Stimulated activated CD4-positive, alpha-beta T cell treated with anti-CD3 and anti-CD28 coated beads, Interleukin-4, amount 100 ng/mL, for 48 hours (primary cell): ENCODE results near the gene MFSD11.
"Not testable (repeated sequence)": the region's sequence is repeated elsewhere in the genome, so short reads cannot be mapped to it uniquely, and the experiment has no call there.

Source experiments
- DNase-seq, 2 donors: peaks; one replicate each; pipeline ENCODE4 v3.0.0-alpha.2; 2020; ENCODE audit warnings: low read depth in 2 of 2

The MFSD11 gene

GRCh38 chr17:76709077-76709950, 28.6 kb upstream of the MFSD11 start:
- no peak for DNase-seq

- not testable (repeated sequence) for DNase-seq
Measured at GRCh38 chr17:76709951-76710862, 27.7 kb upstream of the MFSD11 start.

- DNase-seq, result no peak
Measured at GRCh38 chr17:76710863-76711611, 26.9 kb upstream of the MFSD11 start, which contains the start of gene MXRA7. MXRA7 (minus strand) TSS chr17:76710965; CDS start chr17:76710946, 19 bp downstream.

- not testable (repeated sequence) for DNase-seq
Measured at GRCh38 chr17:76712321-76712720, 25.6 kb upstream of the MFSD11 start.

DNA sequence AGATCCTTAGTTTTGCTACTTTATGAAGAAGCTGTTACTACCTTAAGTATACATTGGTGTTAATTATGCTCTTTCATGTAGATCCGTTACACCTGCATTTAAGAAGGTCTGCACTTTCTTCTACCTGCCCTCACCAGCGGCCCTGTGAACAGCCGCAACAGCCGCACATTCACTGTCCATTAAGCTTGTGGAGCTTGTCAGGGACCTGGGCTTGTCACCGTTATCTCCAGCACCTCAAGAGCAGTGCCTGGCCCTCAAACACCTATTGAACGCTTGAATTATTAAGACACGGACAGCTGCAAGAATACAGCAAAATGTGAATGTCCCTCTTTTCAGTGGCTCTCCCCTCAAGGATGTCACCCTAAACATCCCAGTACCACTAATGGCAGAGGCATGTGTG, 24.2 kb upstream of the MFSD11 start:
- no peak for DNase-seq

DNA sequence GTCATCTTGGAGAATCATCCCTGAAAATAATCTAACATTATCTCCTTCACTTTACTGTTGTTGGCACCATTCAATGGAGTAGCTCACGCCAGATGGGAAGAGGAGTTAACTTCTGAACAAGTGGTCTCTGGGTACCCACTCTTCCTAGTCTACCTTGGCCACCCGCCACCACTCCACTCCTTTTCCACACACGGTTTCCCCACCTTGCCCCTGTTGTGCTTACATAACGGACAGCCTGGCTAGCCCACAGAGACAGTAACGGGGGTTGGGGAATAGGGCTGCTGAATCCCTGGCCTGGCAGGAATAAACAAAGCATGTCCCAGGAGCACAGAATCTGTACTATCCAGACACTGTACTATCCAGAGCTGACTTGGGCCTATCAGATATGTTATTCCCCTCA, 23.6 kb upstream of the MFSD11 start:
- no peak for DNase-seq

DNA sequence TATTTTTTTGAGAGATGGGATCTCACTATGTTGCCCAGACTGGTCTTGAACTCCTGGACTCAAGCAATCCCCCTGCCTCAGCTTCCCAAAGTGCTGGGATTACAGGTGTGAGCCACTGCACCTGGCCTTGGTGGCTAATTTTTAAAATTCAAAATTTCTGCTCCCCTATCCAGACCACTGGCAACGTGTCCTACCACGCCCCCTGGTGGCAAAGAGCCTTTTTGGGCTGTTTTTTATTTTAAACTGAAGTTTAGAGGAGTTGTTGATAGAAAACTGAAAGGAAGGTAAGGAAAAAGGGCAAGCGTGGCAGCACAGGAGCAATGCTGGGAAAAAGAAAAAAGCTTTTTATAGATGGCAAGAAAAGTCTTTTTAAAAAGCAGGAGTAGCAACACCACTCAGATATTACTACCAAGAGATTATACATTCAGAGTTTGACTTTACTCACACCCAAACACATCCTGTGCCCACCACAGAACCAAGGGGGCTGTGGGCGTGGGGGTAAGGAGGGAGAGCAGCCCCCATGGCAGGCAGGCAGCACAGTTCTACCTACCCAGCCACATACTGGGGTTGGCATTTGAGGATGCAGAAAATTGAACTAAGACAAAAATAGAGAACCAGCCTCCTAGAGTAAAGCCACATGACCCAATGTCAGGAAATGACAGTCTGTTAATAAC, 23.0 kb upstream of the MFSD11 start:
- peak; percentile 71 to 84 for DNase-seq

- DNase-seq, result no peak
Measured at GRCh38 chr17:76715496-76715830, 22.5 kb upstream of the MFSD11 start.

- no peak for DNase-seq
Measured at GRCh38 chr17:76716146-76716838, 21.6 kb upstream of the MFSD11 start.

DNA sequence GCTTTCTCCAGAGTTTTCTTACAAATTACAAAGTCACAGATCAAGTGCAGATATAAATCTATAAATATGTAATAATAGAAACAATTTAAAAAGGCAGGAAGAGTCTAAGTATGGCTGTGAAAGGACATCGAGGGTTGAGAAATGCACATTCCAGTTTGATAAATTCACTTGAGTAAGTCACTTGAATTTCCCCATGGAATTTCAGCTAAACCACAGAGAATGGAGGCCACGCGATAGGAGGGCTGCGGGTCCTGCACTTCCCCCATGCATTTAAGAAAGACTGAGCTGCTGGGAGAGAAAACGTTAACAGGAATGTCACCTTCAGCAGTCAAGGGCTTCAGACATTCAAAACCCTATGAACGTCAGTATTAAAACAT, 21.1 kb upstream of the MFSD11 start:
- no peak for DNase-seq

DNA sequence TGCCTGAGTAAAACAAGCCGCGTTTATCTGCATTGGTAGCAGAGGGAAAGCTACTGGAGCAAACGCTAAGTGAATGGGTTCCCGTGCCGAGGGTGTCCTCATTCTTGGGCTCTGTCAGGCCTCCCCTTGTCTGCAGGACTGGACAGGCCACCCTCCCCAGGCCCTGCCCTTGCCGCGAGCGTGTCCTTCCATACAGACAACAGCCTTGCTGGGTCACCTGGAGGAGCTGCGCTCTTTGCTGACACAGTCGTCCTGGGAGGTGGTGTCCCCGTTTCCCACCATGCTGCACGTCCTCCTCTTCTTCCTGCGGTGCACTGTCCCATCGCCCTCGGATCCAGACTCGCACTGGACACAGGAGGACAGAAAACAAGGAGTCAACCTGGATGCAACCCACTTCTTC, 19.4 kb upstream of the MFSD11 start:
- no peak for DNase-seq

DNA sequence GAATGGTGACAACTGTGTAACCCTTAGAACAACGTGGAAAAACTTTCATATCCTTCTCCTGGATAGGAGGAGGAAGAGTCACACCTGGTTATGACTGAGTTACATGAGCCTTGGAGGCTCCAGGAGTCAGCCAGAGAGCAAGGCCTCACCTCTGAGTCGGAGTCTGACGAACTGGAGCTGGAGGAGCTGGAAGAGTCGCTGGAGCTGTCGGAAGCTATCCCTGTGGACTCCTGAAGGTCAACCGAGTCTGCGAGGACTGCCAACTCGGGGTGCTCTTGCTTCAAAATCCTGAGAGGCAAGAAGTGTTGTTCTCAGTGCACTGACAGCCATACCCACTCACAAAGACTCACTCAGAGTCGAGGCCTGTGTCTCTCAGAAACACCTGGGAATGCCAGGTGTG, 17.7 kb upstream of the MFSD11 start:
- DNase-seq, result no peak

GRCh38 chr17:76720941-76721340, 17.0 kb upstream of the MFSD11 start:
- no peak for DNase-seq

GRCh38 chr17:76721463-76721862, 16.5 kb upstream of the MFSD11 start:
- no peak for DNase-seq

GRCh38 chr17:76722279-76722678, 15.6 kb upstream of the MFSD11 start:
- DNase-seq, result no peak

- not testable (repeated sequence) for DNase-seq
Measured at GRCh38 chr17:76722977-76723376, 14.9 kb upstream of the MFSD11 start.

DNA sequence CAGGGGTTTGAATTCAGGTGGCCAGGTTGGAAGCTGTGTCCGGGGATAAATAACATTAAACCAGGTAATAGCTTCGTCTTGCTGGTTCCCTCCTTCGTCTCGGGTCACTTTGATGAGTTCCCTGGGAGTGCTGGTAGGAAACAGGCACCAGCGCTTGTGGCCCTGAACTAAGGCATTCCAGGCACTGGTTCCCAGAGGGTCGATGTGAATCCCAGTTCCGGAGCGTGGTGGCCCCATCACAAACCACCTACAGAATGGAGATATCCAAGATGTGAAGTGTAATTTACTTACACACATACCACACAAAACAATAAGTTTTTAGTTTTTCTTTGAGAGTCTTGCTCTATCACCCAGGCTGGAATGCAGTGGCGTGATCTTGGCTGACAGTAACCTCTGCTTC, 14.1 kb upstream of the MFSD11 start:
- DNase-seq, result no peak

GRCh38 chr17:76725580-76726230, 12.2 kb upstream of the MFSD11 start:
- DNase-seq, result peak; percentile 62 to 72

- peak; percentile 87 to 93 for DNase-seq
Measured at GRCh38 chr17:76726231-76726775, 11.6 kb upstream of the MFSD11 start, which contains the start of gene JMJD6. JMJD6 (minus strand) TSS chr17:76726606; CDS start chr17:76726475, 131 bp downstream.
